ENCODE results near the gene INSYN2B.
"Not testable (repeated sequence)": the region's sequence is repeated elsewhere in the genome, so short reads cannot be mapped to it uniquely, and the experiment has no call there.

DNA sequence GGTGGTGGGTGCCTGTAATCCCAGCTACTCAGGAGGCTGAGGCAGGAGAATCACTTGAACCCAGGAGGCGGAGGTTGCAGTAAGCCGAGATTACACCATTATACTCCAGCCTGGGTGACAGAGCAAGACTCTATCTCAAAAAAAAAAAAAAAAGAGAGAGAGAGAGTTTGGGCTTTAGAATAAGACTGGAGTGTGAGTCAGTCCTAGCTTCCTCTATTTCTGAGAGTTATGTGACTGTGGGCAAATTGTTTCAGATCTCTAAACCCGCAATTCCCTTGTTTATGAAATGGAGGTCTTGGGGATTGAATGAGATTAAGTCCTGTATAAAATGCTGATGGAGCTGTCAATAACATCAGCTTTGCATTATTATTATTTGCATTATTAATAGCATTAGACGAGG lies 27.1 kb downstream of the INSYN2B start:
- TF ChIP-seq POLR2A (IDR thresholded peaks at IDR 0.05); POLR2AphosphoS5 (IDR thresholded peaks at IDR 0.05; ENCODE audit: insufficient read depth in 1 of 2, low read depth in 1 of 2): not testable (repeated sequence)
- TF ChIP-seq, protein P1, sequence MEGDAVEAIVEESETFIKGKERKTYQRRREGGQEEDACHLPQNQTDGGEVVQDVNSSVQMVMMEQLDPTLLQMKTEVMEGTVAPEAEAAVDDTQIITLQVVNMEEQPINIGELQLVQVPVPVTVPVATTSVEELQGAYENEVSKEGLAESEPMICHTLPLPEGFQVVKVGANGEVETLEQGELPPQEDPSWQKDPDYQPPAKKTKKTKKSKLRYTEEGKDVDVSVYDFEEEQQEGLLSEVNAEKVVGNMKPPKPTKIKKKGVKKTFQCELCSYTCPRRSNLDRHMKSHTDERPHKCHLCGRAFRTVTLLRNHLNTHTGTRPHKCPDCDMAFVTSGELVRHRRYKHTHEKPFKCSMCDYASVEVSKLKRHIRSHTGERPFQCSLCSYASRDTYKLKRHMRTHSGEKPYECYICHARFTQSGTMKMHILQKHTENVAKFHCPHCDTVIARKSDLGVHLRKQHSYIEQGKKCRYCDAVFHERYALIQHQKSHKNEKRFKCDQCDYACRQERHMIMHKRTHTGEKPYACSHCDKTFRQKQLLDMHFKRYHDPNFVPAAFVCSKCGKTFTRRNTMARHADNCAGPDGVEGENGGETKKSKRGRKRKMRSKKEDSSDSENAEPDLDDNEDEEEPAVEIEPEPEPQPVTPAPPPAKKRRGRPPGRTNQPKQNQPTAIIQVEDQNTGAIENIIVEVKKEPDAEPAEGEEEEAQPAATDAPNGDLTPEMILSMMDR (IDR thresholded peaks at IDR 0.05), result not testable (repeated sequence)
